ENCODE data around the gene SLFN12L.

DNA sequence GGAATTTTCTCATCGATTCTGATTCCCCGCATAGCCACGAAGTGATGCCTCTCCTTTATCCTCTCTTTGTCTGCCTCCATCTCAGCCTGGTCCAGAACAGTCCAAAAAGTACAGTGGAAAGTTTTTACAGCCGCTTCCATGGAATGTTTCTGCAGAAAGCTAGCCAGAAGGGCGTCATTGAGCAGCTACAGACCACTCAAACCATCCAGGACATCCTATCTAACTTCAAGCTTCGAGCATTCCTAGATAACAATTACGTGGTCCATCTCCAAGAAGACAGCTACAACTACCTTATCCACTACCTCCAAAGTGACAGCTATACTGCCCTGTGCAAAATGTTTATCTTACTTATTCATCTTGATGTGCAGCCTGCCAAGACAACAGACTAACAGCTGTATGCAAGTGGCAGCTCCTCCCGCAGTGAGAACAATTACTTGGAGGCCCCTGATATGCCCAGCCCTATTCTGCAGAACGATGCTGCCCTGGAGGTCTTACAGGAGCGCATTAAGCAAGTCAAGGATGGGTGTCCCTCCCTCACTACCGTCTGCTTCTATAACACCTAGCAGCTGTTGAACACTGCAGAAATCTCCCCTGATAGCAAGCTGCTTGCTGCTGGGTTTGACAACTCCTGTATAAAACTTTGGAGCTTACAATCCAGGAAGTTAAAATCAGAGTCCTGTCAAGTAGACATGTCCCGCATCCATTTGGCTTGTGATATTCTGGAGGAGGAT lies 38.9 kb downstream of the SLFN12L start:
- TF ChIP-seq CTCF (IDR thresholded peaks at IDR 0.05) (no peak), EZH2 (IDR thresholded peaks at IDR 0.05; ENCODE audit: borderline replicate concordance, insufficient read depth, low read depth, low read length, poor library complexity, severe bottlenecking) (no peak)

Data from B cell (primary cell).